ENCODE measurements around the gene ZNRD2.

GRCh38 chr11:65537296-65537597 lies 33.0 kb upstream of the ZNRD2 start:
- TF ChIP-seq POLR2A (IDR thresholded peaks at IDR 0.05; ENCODE audit: extremely low read depth, insufficient read length) (no peak), CTCF (IDR thresholded peaks at IDR 0.05; ENCODE audit: low read depth, low read length) (no peak)

Data from NB4 (cell line).